Fibroblast of villous mesenchyme (primary cell): ENCODE results near the gene MUSK. TPM values are rescaled to one million over a fixed set of nuclear protein-coding genes. Genes with fewer than 3 reads are reported as not detected.
A peak's percentile ranks its signal among the peaks of the same experiment; 100 is the strongest.

Experiments used
- DNase-seq: peaks from one replicate; pipeline ENCODE4 v3.0.0-alpha.2; 2010; ENCODE audit warnings: low read depth
- H3K4me3 ChIP-seq: 2 replicates; pipeline ENCODE4 v1.5.1; 2011; ENCODE audit warnings: low read depth, mild to moderate bottlenecking, low read length
- CTCF ChIP-seq: IDR thresholded peaks from 2 replicates; pipeline ENCODE4 v1.5.1; 2012; ENCODE audit warnings: low read depth, mild to moderate bottlenecking, low read length; ENCODE audit not compliant: insufficient read depth
- total RNA-seq: library from RNA; depleted of rRNA; stranded (reverse); fragments of >200 nt; gene quantifications from 2 replicates; pipeline ENCODE4 v1.2.3, GENCODE V29; 2012

Gene MUSK
- total RNA-seq, result under 0.01 TPM in 1 of 2 replicates, not detected in the other

DNA sequence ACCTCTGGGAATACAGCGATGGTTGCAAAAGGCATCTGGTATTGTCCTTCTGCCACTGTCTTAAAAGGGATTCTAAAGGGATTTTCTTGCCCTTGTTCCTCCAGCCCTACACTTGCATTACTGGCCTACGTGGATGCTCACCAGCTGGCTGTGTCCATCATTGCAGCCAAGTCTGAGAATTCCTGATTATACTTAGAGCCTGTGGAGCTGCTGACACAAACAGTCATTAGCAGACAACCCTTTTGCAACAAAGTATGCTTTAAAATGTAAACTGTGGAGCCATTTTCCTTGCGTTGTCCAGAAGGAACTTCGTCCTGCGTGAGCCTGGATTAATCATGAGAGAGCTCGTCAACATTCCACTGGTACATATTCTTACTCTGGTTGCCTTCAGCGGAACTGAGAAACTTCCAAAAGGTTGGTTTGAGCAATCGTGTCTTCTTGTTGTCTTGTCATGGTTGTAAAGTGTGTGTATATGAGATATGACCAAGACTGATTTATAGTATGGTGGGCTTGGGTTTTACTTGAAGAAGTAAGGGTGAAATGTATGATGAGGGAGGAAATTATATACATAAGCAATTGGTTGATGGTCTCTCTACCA lies at the start of gene MUSK:
MUSK (plus strand) TSS at position 222 of the 598 bp plus-strand sequence; CDS start at position 336, 114 bp downstream.
- peak; percentile 25 for DNase-seq
- TF ChIP-seq CTCF, result no peak
- no peak within 1 kb of the TSS for H3K4me3 ChIP-seq

GRCh38 chr9:110619831-110620230 lies 48.8 kb upstream of the MUSK start:
- no peak overlapping the region for H3K4me3 ChIP-seq
- no peak for TF ChIP-seq CTCF
- no peak for DNase-seq

DNA sequence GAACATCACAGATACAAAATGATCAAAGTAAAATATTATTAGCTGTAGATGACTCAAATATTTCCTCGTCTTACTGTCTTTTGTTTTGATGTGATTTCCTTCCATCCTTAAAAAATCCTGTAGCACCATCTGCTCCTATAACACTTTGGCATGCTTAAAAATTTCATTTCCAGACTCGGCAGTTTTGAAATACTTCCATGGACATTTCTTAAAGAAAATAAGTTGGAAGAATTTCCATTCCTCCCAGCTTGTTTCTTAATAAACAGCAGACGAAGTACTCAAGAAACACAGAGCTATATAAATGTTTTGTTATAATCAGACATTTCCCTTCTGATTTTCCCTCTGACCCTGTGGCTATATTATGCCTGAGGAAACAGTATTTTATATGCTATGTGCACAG lies 47.9 kb upstream of the MUSK start:
- no peak overlapping the region for H3K4me3 ChIP-seq
- peak; percentile 18 for DNase-seq
- TF ChIP-seq CTCF, result no peak

DNA sequence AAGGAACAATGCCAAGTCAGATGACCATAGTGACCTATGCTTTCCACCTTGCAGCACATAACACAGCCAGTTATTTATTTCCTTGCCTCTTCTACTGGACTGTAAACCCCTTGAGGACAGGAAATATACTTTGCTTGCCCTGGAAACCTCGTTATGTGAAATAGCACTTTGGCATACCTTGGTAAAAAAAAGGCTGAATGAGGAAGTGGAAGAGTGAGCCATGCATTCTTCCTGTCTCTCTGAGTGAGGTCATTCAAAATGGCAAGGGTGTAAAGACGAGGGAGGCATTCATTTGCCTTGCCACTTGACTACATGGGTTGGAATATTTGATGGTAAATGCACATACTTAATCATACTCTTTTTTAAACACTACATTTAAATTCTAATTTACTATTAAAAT lies 46.2 kb upstream of the MUSK start:
- no peak overlapping the region for H3K4me3 ChIP-seq
- no peak for TF ChIP-seq CTCF
- DNase-seq, result no peak

GRCh38 chr9:110623462-110624025 lies 45.0 kb upstream of the MUSK start:
- peak; percentile 65 for TF ChIP-seq CTCF
- DNase-seq, result peak; percentile 78
- H3K4me3 ChIP-seq, result no peak overlapping the region

DNA sequence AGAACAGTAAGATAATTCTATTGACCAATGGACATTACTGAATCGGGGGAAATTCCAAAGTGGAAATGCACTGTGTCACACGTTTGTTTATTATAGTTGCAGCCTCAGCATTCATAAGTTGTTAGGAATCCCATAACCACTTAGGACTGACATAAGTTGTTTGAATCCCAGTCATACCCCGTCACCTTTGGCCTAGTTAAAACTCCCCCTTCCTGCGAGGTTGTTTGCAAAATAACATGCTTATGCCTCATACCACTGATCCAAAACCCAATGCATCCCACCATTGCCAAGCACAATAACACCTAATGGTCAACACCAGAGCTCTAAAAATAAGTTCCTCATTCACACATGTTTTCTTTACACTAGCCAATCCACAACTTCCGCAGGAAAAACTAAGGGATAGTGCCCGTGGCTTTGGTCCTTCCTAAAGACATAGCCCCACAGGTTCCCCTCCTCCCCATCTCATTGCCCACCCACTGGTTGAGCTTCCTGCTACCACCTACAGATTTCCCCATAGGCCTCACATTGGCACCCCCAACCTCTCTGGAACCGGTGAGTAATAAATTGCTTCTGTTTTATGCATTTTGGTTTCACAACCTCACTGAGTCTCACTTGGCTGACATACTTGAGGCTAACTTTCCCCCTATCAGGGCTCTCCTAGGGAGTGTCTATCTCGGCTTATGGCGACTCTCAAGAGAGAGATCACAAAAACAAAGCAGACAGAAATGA lies 42.3 kb upstream of the MUSK start:
- TF ChIP-seq CTCF, result no peak
- no peak overlapping the region for H3K4me3 ChIP-seq
- peak; percentile 93 for DNase-seq
